Measurements from ENCODE around the gene CBS.
"Not testable (repeated sequence)": the region's sequence is repeated elsewhere in the genome, so short reads cannot be mapped to it uniquely, and the experiment has no call there.

CBS gene

GRCh38 chr21:43045165-43045875, 30.3 kb downstream of the CBS start:
- DNase-seq; H3K4me3 ChIP-seq (ENCODE audit: low read depth, low read length); H3K27ac ChIP-seq; H3K36me3 ChIP-seq; H3K27me3 ChIP-seq (ENCODE audit: insufficient read depth, low read depth, severe bottlenecking); H3K9me3 ChIP-seq (ENCODE audit: severe bottlenecking): not testable (repeated sequence)

GRCh38 chr21:43044547-43044946, 31.1 kb downstream of the CBS start:
- H3K27ac ChIP-seq; H3K4me3 ChIP-seq (ENCODE audit: low read depth, low read length); H3K27me3 ChIP-seq (ENCODE audit: insufficient read depth, low read depth, severe bottlenecking); H3K36me3 ChIP-seq; H3K9me3 ChIP-seq (ENCODE audit: severe bottlenecking); DNase-seq: not testable (repeated sequence)

- not testable (repeated sequence) for H3K27me3 ChIP-seq (ENCODE audit: insufficient read depth, low read depth, severe bottlenecking); H3K36me3 ChIP-seq; H3K27ac ChIP-seq; H3K9me3 ChIP-seq (ENCODE audit: severe bottlenecking); H3K4me3 ChIP-seq (ENCODE audit: low read depth, low read length); DNase-seq
These were observed 32.3 kb downstream of the CBS start for GRCh38 chr21:43043291-43043690.

- not testable (repeated sequence) for H3K27ac ChIP-seq; H3K27me3 ChIP-seq (ENCODE audit: insufficient read depth, low read depth, severe bottlenecking); H3K9me3 ChIP-seq (ENCODE audit: severe bottlenecking); DNase-seq; H3K4me3 ChIP-seq (ENCODE audit: low read depth, low read length); H3K36me3 ChIP-seq
These were observed 33.5 kb downstream of the CBS start for GRCh38 chr21:43042169-43042568.

- H3K4me3 ChIP-seq (ENCODE audit: low read depth, low read length); DNase-seq; H3K36me3 ChIP-seq; H3K27me3 ChIP-seq (ENCODE audit: insufficient read depth, low read depth, severe bottlenecking); H3K27ac ChIP-seq; H3K9me3 ChIP-seq (ENCODE audit: severe bottlenecking): not testable (repeated sequence)
These were observed 37.0 kb downstream of the CBS start for GRCh38 chr21:43038659-43039044.

- H3K27ac ChIP-seq; H3K4me3 ChIP-seq (ENCODE audit: low read depth, low read length); DNase-seq; H3K27me3 ChIP-seq (ENCODE audit: insufficient read depth, low read depth, severe bottlenecking); H3K36me3 ChIP-seq; H3K9me3 ChIP-seq (ENCODE audit: severe bottlenecking): not testable (repeated sequence)
These were observed 37.5 kb downstream of the CBS start for GRCh38 chr21:43037918-43038658.

- H3K27me3 ChIP-seq (ENCODE audit: insufficient read depth, low read depth, severe bottlenecking); H3K27ac ChIP-seq; DNase-seq; H3K36me3 ChIP-seq; H3K9me3 ChIP-seq (ENCODE audit: severe bottlenecking); H3K4me3 ChIP-seq (ENCODE audit: low read depth, low read length): not testable (repeated sequence)
These were observed 38.7 kb downstream of the CBS start for GRCh38 chr21:43036889-43037288.

GRCh38 chr21:43034826-43035225, 40.8 kb downstream of the CBS start:
- Histone ChIP-seq H3K4me3 (ENCODE audit: low read depth, low read length) (no peak overlapping the region), H3K36me3 (peaks cover 9% of the 10 kb centered on the region; the same call in 1 of the 2 replicates), H3K27ac (no peak overlapping the region), H3K9me3 (ENCODE audit: severe bottlenecking) (no peaks in the 10 kb centered on the region), H3K27me3 (ENCODE audit: insufficient read depth, low read depth, severe bottlenecking) (no peaks in the 10 kb centered on the region)
- no peak for TF ChIP-seq CTCF (IDR thresholded peaks at IDR 0.05; ENCODE audit: low read depth, low read length)
- no peak for DNase-seq

GRCh38 chr21:43034101-43034500, 41.5 kb downstream of the CBS start:
- Histone ChIP-seq H3K27ac (no peak overlapping the region), H3K9me3 (ENCODE audit: severe bottlenecking) (no peaks in the 10 kb centered on the region), H3K36me3 (peaks cover 9% of the 10 kb centered on the region; the same call in 1 of the 2 replicates), H3K27me3 (ENCODE audit: insufficient read depth, low read depth, severe bottlenecking) (no peaks in the 10 kb centered on the region), H3K4me3 (ENCODE audit: low read depth, low read length) (no peak overlapping the region)
- no peak for DNase-seq
- TF ChIP-seq CTCF (IDR thresholded peaks at IDR 0.05; ENCODE audit: low read depth, low read length), result no peak

Measured in WERI-Rb-1 (cell line).